G401.6 (cell line): Measurements from ENCODE around the gene SIRT5.

Experiments
- FAIRE-seq: peaks from 2 replicates; lab custom pipeline; 2012; peaks lifted over from hg19 to GRCh38; lab: Jason Lieb, UNC

SIRT5 gene

GRCh38 chr6:13574571-13575376 lies at the start of gene SIRT5:
Gene SIRT5 (plus strand): TSS chr6:13574601. CDS start chr6:13584111, 9,510 bp downstream.
- peak; percentile 74 for FAIRE-seq

GRCh38 chr6:13524801-13525508 lies 49.4 kb upstream of the SIRT5 start:
- no peak for FAIRE-seq

- no peak for FAIRE-seq
Observed at GRCh38 chr6:13526357-13526726, 48.1 kb upstream of the SIRT5 start.

GRCh38 chr6:13526727-13527670 lies 47.4 kb upstream of the SIRT5 start:
- no peak for FAIRE-seq

- no peak for FAIRE-seq
Observed at GRCh38 chr6:13527671-13528056, 46.7 kb upstream of the SIRT5 start.

GRCh38 chr6:13528232-13528631 lies 46.2 kb upstream of the SIRT5 start:
- no peak for FAIRE-seq

GRCh38 chr6:13528777-13529343 lies 45.5 kb upstream of the SIRT5 start:
- FAIRE-seq: no peak

- no peak for FAIRE-seq
Observed at GRCh38 chr6:13531956-13532355, 42.4 kb upstream of the SIRT5 start.

- FAIRE-seq: no peak
Observed at GRCh38 chr6:13534536-13534935, 39.9 kb upstream of the SIRT5 start.

- no peak for FAIRE-seq
Observed at GRCh38 chr6:13535306-13535705, 39.1 kb upstream of the SIRT5 start.

GRCh38 chr6:13536796-13537526 lies 37.4 kb upstream of the SIRT5 start:
- FAIRE-seq: no peak

GRCh38 chr6:13537527-13537897 lies 36.9 kb upstream of the SIRT5 start:
- FAIRE-seq: no peak

- FAIRE-seq: no peak
Observed at GRCh38 chr6:13538084-13538483, 36.3 kb upstream of the SIRT5 start.

- no peak for FAIRE-seq
Observed at GRCh38 chr6:13538600-13538999, 35.8 kb upstream of the SIRT5 start.

GRCh38 chr6:13539572-13539971 lies 34.8 kb upstream of the SIRT5 start:
- no peak for FAIRE-seq

- no peak for FAIRE-seq
Observed at GRCh38 chr6:13541496-13541895, 32.9 kb upstream of the SIRT5 start.

- no peak for FAIRE-seq
Observed at GRCh38 chr6:13544454-13545186, 29.8 kb upstream of the SIRT5 start.

GRCh38 chr6:13545885-13546284 lies 28.5 kb upstream of the SIRT5 start:
- no peak for FAIRE-seq

- FAIRE-seq: no peak
Observed at GRCh38 chr6:13548500-13549210, 25.7 kb upstream of the SIRT5 start.

- no peak for FAIRE-seq
Observed at GRCh38 chr6:13550656-13551055, 23.7 kb upstream of the SIRT5 start.
